CD4-positive, alpha-beta T cell treated with Interleukin-6 at 100 ng/mL for 8 hours (primary cell): Measurements from ENCODE around the gene EIF4B.

Experiments
- DNase-seq: peaks from one replicate; pipeline ENCODE4 v3.0.0-alpha.2; 2020; ENCODE audit warnings: mixed read lengths, low spot score

Gene EIF4B

DNA sequence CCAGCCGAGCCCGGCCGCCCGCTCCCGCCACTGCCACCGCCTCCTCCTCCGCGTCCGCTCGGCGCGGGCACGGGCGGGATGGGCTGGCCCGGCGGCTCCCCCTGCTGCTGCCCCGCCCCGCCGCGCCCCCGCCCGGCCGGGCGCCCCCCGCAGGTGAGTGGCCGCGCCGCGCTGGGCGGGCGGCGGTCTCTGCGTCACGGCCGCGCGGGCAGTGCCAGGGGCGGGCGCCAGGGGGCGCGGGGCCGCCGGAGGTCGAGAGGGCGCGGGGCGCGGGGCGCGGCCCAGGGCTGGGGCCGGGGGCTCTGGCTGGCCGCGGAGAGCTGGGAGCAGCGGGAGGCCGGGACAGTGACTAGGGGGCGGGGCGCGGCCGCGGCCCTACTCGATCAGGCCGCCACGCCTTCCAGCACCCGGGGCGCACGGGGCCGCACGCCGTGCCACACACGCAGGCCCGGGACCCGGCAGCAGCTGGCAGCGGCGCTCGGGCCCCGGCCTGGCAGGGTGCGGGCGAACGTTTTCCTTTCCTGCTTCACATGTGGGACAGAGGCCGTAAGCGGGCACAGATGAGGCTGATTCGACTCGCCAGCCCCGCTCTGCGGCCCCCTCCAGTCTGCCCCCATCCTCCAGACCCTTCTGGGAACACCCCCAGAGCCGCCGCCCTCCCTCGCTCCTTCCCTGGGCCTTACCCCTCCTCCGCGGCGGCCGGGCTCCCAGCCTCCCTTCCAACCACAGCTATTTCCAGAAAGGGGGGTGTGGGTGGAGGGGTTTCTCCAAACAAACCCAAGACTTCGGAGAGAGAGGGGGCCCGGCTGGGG lies 41.2 kb downstream of the EIF4B start:
- DNase-seq, result peak; percentile 60

DNA sequence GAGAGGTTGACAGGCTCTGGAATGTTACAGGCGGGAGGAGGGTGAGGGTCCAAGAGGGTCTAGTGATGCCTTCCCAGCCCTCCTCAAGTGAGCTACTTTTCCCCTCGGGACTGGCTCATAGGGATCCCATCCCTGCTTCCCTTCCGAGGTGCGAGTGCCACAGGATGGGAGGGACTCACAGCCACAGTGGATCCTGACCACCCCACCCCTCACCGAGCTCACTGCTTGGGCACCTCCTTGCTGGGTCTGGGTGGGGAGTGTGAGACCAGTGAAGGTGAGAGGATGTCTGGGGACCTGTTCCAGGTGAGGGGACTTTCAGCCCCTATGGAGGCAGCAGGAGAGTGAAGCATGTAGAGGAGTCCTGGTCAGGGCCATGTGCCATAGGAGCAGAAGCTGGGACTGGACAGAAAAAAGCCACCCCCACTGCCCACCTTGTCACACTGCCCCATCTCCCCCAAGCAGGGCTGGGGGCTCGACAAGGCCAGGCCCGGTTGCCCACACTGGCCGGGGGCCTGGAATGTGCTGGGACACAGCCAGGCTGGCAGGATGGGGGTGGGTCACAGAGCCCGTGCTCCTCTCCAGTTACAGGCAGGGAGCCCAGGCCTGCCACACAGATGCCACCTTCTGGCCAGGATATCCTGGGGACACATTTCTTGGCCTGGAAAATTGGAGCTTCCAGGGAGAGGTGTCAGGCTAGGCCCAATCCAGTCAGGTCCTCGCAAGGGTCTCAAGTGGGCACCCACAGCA lies 42.0 kb downstream of the EIF4B start:
- DNase-seq, result no peak

DNA sequence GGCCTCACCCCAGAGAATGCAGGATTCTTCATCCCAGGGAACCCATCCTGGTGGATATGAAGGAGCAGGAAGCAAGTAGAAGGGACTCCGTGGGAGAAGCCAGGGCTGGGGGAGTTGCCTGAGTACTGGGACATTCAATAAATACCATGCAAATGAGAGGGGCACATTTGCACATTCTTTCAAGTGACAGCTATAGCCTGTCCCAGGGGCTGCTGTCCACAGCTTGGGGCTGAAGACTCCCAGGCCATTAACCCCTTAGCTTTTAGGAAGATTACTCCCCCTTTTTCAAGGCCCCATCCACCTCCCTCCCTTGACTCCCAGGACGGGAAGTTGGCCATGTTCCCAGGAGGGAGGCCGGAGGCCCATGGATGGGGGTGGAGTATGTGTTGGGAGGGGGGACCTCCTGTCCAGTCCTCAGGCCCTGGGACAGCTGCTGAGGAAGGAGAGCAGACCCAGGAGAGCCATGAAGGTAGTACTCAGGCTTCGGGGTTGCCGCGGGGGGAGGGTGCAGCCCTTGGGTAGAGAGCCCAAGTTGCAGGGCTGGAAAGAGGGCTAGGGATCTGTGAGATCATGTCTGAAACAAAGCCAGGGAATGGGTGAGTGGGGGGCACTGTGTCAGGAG lies 42.6 kb downstream of the EIF4B start:
- DNase-seq, result no peak

DNA sequence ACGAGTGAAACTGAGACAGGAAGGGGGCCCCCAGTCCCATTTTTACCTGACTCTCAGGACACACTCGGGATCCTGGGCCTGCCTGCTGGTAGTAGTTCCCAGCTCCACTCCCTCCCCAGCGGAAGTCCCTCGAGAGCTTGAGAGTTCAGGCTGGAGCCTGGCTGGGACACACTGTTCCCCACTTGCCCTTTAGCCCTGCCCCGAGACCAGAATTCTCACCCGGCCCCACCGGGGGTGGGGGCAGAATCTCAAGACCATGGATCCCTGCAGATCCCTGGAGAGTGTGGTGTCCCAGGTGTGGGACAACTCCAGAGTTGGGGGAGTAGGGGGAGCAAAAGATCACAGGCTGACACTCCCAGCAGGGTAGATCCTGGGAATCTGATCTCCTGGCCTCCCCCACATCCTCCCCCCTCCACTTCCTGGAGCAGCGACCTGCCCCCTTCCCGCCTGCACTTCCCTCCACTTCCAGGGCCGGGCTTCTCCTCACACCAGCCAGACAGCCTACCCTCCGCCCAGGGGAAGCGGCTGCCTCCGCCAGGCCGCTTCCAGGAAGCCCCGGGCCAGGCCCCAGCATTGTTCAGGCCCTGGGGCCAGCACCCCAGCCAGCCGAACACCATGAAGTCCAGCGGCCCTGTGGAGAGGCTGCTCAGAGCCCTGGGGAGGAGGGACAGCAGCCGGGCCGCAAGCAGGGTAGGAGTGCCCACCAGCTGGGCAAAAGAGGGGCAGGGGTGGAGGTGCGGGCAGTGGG lies 43.5 kb downstream of the EIF4B start, which contains the start of gene TNS2:
TNS2 (plus strand) TSS at position 495 of the 748 bp plus-strand sequence; CDS start at position 616, 121 bp downstream.
- no peak for DNase-seq

DNA sequence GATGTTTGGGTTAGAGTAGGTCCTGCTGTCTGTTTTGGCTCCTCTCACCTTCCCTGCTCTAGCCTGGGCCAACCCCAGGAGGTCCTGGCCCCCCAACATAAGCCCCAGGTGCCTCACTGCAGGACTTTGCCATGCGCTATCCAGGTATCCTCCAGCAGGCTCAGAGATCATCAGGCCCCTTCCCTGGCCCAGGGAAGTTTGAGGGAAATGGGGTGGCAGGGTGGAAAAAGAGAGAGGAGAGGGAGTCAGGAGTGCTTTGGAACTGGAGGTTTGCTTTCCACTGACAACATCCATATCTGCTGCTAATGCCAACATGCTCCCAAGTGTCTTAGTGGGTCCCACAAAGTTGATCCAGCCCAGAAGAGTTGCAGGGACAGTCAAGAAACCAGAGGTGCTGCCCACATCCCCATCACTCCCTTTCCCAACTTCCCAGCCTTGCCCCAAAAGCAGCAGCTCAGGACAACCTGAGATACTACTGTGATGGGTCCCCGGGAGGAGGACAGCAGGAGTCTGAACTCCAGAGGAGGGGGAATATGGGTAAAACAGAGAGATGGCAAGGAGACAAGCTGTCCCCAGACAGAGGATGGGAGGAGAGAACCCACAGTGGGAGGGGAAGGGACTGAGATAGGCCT lies 44.3 kb downstream of the EIF4B start:
- no peak for DNase-seq

DNA sequence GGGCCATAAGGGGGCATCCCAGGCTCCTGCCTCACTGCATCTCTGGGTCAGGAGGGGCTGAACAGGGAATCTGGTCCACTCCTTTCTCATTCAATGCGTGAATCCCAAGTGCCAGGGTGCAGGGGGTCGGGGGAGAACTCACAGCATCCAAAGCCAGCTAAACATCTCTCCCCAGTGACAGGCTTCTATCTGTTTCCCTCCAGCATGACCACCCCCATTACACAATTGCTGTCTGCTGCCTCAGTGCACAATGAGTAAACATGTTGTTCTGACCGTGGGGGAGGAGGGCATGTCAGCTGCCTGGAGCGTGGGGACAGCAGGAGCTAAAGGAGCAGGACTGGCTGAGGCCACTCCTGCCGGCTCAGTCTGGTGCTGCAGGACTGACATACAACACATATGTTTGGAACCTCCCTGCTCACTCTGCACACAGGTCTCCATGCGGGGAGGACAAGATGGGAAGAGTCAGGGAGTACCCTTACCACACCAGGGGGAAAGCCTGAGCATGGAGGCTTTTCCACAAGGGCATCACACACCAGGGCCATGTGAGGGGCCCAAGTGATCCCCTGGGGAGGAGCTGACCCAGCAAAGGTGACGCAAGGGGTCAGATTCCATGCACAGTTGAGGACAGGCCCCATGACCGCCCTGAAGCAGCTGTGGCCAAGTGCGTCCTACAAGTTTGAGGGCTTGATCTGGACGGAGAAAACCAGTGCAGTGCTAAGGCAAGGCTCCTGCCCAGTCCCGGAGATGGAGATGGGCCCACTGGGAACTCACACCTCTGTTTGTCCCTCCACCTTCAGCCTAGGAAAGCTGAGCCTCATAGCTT lies 45.0 kb downstream of the EIF4B start:
- no peak for DNase-seq

DNA sequence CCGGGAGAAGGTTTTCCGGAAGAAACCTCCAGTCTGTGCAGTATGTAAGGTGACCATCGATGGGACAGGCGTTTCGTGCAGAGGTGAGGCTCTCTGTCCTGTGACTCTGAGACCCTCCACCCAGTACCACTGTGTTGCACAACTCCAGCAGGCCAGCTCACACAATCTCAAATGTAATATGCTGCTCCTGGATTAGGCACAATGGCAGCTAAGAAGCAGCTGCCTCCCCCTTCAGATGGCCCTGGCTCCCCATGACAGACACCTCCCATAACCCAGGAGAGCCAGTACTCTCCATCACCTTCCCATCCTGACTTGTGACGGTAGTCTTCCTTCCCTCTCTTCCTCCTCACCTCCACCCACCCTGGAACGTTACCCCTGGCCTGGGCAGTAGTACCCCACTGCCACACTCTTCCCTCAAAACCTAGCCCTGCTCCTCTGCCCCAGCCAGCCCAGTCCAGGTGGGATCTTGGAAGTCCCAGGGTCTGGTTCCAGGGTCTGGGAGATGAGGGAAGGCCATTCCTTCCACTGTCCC lies 45.7 kb downstream of the EIF4B start:
- no peak for DNase-seq

DNA sequence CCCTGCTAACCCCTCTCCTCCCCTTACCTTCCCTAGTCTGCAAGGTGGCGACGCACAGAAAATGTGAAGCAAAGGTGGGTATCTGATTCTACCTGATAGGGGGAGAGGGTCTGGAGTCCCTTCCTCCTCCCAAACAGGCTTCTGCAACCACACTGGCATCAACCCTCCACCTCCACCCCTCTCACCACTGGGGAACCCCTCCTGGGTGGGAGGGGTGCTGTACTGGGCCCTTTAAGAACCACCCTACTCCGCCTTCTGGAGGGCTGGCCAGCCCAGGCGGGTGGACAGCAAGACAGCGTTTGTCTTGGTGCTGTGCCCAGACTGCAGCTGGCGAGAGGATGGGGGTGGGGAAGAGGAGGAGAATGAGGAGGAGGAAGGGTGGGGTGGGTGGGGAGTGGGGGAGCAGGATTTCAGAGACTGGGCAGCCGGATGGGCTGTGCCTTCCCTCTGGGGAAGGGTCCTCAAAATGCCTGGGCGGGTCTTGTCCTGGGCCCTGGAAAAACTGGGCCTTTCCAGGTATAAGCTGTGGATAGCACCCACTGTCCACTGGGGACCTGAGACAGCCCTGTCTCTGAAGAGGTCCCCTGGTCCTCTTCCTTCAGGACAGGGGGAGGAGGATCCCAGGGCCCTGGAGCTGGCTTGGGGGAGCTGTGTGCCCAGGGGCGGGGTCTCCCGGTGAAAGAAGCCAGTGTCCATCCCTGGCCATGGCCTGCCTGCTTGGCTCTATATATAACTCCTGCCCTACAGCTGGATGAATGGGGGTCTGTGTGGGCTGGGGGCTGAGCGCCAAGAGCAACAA lies 46.4 kb downstream of the EIF4B start:
- no peak for DNase-seq

DNA sequence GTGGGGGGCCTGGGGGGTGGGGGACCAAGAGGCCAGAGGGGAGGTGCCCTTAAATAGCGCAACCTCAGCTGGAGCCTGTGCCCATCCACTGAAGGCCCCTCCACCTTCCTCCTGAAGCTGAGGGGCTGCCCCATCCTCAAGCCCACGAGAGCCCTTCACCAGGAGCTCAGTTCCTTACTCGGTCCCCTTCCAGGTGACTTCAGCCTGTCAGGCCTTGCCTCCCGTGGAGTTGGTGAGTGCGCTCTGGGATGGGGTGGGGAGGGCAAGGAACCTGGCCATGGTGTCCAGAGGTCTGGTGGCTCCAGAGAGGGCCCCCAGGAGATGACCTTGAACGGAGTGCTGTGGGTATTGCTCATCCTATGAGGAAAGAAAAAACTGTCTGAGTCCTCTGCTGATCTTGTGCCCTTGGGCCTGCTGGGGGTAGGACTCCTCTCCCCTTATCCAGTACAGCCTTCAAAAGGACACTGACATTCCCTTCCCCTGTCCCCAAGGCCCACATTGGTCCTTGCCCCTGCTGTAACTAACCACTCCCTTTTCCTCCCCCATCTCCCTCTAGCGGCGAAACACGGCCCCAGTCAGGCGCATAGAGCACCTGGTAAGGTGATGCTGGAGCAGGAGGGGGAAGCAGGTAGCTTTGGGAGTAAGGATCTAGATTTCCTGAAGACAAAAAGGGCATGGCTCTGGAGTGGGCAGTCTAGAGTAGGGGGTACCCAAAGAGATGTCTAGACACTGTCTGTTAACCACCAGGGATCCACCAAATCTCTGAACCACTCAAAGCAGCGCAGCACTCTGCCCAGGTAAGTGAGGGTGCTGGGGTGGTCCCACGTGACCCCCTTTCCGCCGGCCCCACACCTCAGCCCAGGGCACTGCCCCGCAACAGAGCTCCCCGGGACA lies 47.2 kb downstream of the EIF4B start:
- peak; percentile 49 for DNase-seq

DNA sequence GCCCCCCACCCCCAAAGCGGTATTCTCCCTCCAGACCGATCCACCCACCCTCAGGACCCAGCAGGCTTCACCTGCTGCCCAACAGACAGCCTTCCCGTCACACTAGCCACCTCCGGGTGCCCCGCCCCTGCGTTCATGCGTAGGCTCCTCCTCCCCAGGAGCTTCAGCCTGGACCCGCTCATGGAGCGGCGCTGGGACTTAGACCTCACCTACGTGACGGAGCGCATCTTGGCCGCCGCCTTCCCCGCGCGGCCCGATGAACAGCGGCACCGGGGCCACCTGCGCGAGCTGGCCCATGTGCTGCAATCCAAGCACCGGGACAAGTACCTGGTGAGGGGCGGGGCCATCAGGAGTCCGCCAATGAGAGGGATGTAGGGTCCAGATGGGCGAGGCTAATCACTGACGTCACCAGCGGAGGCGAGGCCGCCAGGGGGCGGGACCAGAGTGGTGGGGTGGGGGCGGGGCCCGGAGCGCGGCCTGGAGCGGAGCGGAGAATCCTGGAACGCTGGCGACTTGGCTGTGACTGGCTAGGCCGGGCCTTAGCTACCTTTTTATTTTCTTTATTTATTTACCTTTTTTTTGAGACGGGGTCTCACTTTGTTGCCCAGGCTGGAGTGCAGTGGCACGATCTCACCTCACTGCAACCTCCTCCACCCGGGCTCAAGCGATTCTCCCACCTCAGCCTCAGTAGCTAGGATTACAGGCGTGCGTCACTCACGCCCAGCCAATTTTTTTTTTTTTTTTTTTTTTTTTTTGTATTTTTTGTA lies 48.0 kb downstream of the EIF4B start:
- peak; percentile 92 for DNase-seq

DNA sequence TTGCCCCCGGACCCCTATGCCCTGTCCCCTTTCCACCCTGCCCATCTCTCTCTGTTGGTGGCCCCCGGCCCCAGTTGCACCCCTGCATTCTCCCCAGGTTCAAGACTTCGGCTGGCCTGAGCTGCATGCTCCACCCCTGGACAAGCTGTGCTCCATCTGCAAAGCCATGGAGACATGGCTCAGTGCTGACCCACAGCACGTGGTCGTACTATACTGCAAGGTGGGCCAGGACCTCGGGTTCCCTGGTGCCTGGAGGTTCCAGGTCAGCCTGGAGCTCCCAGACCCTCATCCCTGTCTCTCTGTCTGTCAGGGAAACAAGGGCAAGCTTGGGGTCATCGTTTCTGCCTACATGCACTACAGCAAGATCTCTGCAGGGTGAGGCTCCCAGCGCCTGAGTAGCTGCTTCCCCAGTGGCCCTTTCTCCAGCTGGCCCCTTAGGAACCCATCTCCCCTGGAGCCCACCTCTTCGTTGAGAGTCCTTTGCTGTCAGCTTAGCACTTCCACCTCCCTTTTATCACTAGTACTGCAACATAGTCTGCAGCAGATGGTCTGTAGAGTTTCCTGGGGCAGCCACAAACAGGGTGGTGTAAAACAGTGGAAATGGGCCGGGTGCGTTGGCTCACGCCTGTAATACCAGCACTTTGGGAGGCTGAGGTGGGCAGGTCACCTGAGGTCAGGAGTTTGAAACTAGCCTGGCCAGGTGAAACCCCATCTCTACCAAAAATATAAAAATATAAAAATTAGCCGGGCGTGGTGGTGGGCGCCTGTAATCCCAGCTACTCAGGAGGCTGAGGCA lies 49.4 kb downstream of the EIF4B start:
- no peak for DNase-seq

DNA sequence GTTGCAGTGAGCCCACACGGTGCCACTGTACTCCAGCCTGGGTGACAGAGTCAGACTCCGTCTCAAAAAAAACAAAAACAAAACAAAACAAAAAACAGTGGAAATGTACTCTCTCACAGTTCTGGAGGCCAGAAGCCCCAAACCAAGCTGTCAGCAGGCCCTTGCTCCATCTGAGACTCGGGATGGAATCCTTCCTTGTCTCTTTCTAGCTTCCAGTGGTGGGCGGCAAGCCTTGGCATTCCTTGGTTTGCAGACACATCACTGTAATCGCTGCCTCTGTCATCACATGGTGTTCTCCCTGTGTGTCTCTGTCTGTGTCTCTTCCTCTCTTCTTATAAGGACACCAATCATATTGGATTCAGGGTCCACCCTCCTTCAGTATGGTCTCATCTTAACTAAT lies 50.0 kb downstream of the EIF4B start:
- no peak for DNase-seq

DNA sequence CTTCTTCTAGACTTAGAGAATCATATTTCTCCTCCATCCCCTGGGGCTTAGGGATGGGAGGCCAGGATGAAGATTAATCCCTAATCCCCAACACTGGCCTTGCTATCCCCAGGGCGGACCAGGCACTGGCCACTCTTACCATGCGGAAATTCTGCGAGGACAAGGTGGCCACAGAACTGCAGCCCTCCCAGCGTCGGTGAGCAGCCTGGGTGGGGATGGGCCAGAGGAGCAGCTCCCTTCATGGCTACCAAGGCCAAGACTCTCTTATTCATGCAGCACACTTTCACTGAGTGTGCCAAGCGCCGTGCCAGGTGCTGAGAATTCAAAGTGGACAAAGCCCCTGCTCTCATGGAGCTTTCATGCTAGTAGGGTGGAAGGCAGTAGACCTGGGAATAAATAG lies 50.6 kb downstream of the EIF4B start:
- DNase-seq, result no peak

DNA sequence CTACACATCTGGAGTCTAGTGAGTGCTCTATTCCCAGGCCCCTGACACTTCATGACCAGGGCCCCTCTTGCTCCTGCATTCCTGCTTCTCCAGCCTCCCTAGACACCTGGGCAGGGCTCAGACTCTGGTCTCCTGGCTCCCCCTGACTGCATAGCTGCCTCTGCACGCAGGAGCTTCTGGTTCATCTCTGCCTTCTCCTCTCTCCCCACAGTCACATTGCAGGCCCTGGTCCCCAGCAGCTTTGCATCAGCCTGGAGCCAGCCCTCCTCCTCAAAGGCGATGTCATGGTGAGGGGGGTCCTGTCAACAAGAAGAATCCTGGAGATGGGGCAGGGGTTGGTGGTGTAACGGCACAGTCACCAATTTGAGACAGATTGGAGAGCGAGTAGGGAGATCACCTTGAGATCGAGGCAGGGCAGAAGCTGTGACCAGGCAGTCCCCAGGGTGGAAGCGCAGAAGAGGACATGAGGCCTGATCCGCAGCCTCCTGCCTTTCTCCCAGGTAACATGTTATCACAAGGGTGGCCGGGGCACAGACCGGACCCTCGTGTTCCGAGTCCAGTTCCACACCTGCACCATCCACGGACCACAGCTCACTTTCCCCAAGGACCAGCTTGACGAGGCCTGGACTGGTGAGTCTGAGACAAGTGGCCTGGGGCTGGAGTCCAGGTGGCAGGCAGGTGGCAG lies 51.7 kb downstream of the EIF4B start:
- no peak for DNase-seq

DNA sequence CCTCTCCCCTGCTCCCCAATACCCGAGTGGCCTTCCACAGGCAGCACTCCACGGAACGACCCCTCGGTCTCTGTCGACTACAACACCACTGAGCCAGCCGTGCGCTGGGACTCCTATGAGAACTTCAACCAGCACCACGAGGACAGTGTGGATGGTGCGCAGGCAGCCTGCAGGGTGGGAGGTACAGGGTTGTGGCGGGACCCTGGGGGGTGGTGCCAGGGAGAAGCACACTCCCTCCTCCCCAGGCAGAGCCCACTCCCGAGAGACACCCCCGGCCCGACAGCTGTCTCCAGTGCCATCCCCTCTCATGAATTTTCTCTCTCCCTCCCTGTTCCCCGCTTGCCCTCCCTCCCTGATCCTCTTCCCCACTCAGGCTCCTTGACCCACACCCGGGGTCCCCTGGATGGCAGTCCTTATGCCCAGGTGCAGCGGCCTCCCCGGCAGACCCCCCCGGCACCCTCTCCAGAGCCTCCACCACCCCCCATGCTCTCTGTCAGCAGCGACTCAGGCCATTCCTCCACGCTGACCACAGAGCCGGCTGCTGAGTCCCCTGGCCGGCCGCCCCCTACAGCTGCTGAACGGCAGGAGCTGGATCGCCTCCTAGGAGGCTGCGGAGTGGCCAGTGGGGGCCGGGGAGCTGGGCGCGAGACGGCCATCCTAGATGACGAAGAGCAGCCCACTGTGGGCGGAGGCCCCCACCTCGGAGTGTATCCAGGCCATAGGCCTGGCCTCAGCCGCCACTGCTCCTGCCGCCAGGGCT lies 52.6 kb downstream of the EIF4B start:
- DNase-seq, result no peak
